Measurements from ENCODE around the gene BRMS1.

The BRMS1 gene

GRCh38 chr11:66287889-66288670 is 56.8 kb downstream of the BRMS1 start:
- in situ Hi-C loops (cut with MboI; ENCODE audit: low sequenced_read_pairs), result no loop called here

Data from HL-60/S4 (cell line).